Caki2 (cell line): ENCODE measurements around the gene TBX1. TPM values are rescaled to one million over a fixed set of nuclear protein-coding genes. Genes with fewer than 3 reads are reported as not detected.
"Not testable (repeated sequence)": the region's sequence is repeated elsewhere in the genome, so short reads cannot be mapped to it uniquely, and the experiment has no call there.

ENCODE experiments used
- DNase-seq: peaks from one replicate; pipeline ENCODE4 v3.0.0-alpha.2; 2015; ENCODE audit warnings: low read depth
- in situ Hi-C: cut with HindIII; loops from 2 replicates; pipeline ENCODE4 v1.10.0; 2016; ENCODE audit warnings: low sequenced_read_pairs, low pct_unique_long_range_greater_than_20kb, mixed read lengths
- total RNA-seq: library from RNA; depleted of rRNA; stranded (reverse); fragments of >200 nt; shearing (Covaris generic); gene quantifications from 2 replicates; pipeline ENCODE4 v1.2.3, GENCODE V29; 2014; ENCODE audit warnings: low replicate concordance

Gene TBX1
- total RNA-seq, 1 experiment from 2014 or later = 0.68 TPM

DNA sequence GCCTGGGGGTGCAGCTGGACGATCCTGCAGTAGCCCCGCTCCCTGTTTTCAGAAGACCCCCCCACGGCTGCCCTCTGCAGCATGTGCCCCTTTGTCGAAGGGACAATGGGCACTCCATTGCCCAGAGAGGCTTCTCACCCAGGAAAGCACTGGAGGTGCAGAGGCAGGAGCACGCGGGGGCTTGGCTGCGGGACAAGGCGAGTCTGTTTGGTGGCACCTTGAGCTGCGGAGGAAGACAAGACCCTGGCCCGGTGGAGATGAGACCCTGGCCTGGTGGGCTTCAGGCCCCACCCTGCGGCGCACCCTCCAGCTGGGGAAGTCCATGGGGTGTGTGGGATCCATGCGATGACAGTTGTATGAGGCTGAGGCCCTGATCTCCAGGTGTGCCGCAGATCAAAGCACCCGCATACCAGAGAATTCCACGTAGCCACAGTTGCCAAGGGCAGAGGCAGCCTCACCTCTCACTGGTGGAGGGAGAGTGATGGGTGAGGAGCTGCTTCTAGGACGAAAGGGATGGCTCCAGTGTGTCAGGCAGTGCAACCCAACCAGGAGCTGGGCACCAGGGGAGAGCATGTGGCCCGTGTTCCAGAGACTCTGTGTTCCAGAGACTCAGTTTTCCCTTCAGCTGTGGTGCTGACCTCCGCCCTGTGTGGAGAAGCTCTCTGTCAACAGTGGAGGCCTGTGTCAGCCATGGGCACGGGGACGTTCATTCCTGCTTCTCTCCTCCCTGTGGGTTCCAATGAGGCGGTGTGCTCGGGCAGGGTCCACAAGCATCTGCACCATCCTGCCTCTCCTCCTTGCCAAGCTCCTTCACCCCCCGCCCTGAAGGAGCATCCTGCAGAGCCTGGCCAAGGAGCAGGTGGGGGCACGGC lies 10.0 kb downstream of the TBX1 start:
- in situ Hi-C loops = no loop called here

DNA sequence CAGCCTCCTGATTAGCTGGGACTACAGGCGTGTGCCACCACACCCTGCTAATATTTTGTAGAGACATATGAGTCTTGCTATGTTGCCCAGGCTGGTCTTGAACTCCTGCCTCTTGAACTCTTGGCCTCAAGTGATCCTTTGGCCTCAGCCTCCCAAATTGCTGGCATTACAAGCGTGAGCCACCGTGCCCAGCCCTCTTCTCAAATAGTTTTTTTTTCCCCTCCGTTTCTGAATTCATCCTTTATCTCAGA lies 11.8 kb downstream of the TBX1 start:
- in situ Hi-C loops = no loop called here
- no peak for DNase-seq

More for the DNA sequence above, 10.0 kb downstream of the TBX1 start:
- DNase-seq = no peak

DNA sequence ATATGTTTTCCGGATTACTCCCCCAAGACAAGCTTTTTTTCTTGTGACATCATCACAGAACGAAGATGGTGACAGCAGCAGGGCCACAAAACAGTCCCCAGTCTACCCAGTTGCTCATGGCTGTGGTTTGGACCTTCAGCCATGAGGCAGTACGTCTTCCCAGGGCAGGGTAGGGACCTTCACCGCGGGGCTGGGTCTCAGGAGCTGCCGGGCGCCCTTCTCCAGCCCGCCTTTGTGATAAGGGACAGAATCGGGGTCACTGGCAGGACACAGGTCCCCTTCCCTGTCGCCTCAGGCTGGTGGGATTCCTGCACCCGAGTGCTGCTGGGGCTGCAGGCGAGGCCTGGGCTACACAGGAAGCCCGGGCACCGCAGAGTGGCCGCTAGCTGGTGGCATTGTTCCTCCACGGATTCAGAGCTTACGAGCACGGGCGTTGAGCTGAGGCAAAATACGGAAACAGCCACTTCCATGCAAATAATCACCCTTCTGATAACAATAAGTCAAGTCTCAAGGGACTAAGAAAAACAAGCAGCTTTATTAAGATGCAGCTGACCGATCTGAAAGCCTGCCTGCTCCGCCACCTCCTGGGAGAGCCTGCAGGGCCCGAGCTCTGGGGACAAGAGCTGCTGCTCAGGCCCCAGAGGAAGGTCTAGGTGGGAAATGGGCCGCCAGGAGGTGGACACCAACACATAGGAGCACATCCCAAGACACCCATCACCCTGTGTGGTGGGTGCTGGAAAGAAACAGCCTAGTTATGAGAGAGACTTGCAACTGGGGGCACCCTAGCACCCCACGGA lies 12.3 kb downstream of the TBX1 start:
- in situ Hi-C loops = no loop called here

DNA sequence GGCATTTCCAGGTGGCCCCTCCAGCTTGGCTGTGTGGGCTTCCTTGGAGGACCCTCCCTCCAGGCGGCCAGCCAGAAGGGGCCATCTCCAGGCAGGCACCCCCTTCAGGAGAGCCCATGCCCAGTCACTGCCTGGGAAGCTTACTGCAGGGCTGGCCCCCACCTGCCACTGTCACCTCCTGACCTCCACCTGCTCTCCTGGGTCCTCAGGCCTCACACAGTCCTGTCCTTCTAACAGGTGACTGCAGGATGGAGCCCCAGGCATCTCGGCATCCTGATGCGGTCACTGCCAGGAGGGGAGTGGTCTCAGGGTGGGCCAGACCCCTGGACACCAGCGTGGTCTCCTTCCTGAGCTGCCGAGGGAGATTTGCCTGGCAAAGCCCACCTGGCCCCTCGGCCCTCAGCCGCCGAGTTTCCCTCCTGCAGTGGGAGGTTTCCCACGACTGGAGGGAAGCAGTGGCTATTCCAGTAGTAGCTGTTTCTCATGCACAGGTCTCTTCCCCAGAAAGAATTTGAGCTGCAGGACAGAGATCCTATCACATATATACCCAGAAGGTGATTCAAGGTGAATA lies 13.0 kb downstream of the TBX1 start:
- in situ Hi-C loops = no loop called here
- DNase-seq = no peak

More for the DNA sequence above, 12.3 kb downstream of the TBX1 start:
- no peak for DNase-seq

DNA sequence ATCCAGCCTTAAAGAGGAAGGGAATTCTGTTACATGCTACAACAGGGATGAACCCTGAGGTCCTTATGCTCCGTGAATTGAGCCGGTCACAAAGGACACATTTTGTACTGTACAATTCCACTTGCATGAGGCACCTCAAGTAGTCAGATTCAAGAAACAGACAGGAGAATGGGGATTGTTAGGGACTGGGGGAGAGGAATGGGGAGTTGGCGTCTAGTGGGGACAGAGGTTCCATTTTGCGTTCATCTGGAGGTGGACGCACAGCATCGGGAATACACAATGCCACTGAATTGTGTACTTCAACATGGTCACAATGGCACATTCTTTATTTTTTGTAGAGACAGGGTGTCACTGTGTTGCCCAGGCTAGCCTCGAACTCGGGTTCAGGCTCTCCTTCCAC lies 14.1 kb downstream of the TBX1 start:
- DNase-seq = no peak
- in situ Hi-C loops = no loop called here

DNA sequence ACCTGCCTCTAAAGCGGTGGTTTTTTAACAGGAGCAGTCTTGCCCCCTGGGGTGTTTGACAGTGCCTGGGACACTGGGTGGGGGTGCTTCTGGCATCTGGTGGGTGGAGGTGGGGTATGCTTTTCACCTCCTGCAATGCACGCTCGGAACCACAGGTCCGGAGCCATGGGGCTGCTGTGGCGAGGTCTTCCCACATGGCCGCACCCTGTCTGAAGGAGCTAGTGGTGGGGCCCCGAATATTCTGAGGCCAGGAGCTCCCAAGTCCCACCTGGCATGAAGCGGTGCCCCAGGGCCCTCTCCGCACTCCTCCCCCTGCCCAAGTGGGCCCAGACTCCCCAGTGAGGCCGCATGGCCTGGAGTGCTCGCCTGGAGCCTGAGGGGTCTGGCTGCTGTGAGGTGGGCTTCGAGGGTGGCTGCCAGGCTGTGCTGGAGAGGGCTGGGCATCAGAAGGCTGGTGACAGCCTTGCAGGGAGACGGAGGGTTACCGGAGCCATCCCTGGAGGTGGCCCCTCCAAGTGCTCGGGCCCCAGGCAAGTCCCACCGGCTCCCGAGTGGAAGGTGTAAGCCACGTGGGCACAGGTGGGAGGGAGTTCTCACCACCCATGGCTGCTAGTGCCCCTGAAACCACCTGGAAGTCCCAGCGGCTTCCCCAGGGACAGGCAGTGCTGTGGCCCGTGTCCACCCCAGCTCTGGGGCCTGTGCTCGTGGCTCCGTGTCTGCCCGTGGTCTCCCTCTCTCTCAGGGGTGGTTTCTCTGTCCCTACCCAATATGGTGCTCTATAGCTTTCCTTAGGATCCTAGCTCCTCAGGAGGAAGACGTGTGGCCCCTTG lies 15.1 kb downstream of the TBX1 start:
- in situ Hi-C loops = no loop called here
- no peak for DNase-seq

DNA sequence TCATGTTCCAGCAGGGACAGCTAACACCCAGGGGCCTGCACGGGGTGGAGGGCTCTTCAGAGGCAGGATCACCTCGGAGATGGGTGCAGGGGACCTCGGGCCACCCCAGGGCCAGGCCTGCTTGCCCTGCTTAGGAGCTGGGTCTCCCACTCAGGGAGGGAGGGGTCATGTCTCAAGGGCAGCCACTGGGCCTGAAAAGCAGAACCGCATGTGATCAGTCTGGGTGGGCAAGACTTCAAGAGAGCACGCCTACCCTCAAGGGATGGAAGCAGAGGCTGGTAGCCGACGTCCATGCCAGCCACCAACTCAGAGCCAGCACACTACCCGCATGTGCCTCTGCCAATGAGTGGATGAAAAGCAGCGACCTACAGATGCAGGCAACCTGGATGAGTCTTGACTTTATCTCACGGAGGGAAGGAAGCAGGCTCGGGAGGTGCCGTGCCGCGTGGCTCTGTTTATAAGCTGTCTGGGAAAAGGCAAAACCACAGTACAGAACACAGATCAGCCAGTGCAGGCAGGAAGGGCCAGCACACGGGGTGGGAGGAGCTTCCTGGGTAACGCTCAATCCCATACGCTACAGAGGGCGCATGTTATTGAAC lies 16.0 kb downstream of the TBX1 start:
- in situ Hi-C loops = no loop called here
- no peak for DNase-seq

DNA sequence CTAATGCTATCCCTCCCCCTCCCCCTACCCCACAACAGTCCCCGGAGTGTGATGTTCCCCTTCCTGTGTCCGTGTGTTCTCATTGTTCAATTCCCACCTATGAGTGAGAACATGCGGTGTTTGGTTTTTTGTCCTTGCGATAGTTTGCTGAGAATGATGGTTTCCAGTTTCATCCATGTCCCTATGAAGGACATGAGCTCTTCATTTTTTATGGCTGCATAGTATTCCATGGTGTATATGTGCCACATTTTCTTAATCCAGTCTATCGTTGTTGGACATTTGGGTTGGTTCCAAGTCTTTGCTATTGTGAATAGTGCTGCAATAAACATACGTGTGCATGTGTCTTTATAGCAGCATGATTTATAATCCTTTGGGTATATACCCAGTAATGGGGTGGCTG lies 16.6 kb downstream of the TBX1 start:
- in situ Hi-C loops, DNase-seq: not testable (repeated sequence)

DNA sequence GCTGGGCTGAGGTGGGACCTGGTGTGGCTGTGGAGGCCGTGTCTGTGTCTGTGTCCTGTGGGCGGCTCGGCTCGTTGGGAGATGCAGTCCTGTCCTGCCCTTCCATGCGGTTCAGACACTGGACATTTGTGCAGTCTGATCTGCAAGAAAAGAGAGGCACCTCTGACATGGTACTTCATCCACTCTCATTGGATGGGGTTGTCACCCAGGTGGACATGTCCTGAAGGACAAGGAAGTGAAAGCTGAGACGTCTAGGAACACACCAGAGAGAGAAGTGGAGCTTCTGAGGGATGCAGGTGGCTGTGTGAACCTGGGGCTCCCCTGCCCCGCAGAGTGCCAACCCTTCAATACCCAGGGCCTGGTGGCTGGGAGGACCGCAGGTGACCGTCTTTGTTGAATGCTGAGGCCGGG lies 18.4 kb downstream of the TBX1 start:
- no peak for DNase-seq
- in situ Hi-C loops = no loop called here

DNA sequence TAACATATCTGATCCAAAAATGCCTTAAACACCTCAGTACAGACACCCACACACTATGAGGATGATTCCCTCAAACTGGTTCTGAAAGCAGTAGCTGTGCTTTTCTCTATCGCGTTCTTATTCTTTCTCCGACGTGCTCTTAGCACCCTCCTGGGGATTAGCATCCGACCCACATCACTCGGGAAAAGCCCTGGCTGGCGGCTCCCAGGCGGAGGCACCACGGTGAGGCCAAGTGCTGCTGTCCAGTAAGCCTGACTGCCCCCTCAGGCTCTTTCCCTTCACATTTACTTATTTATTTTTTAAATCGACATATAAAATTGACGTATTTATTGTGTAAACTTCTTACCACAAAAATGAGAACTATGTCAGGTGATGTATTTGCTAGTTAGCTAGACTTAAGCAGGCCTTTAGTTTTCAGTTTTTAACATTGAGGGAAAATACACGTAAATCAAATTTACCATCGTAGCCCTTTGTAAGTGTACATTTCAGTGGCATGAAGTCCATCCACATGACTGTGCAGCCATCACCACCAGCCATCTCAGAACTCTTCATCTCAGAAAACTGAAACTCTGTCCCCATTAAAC lies 19.2 kb downstream of the TBX1 start:
- DNase-seq = no peak
- in situ Hi-C loops = no loop called here

DNA sequence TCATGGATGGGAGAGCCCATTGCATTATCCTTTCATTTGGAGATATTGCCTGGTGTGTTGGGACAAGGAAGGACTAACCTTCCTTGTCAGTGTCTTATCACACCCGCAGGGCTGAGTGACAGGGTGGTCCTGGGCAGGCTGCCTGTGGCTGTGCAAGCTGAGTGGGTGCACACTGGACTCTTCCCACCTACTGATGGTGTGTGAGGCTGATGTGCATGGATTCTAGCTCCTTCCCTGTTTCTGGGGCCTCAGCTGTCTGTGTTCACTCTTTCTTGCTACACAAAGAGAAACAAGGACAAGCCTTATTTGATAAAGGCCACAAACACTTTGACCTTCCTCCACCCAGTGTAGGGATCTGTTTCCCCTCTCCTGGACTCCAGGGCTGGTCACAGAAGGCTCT lies 22.0 kb downstream of the TBX1 start:
- DNase-seq = no peak
- in situ Hi-C loops = no loop called here

DNA sequence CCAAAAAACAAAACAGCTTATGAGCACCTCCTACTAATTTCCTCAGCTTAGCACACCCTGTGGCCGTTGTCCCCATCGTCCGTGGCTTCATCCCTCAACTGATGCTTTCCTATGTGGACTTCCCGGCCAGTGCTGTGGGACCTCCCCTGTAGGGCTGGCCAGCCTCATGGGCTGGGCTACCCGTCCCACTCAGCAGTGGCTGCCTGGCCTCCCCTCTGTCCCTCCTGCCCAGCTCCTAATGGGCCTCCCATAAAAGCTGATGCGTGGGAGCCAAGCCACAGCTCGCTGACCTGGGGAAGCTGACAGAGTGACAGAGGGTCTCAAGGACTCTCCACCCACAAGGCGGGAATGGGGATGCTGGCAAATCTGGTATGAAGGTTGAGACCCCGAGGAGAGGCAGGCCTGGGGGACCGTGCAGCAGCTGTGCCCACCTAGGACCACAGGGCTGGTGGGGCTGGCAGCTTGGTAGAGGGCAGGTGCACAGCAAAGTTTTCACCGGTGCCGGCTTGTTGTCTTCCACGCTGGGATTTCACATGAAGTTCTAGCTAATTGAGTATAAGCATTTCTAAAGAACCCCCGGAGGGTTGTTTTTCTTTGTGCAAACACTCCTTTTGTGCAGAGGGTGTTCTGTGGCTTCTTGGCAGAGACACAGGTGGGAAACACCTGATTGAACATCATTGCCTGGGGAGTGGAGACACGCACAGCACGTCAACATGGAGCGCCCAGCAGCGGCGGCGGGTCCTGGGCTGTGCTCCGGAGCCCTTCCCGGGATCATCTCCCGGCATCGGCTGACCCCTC lies 23.2 kb downstream of the TBX1 start:
- in situ Hi-C loops = no loop called here
- no peak for DNase-seq

DNA sequence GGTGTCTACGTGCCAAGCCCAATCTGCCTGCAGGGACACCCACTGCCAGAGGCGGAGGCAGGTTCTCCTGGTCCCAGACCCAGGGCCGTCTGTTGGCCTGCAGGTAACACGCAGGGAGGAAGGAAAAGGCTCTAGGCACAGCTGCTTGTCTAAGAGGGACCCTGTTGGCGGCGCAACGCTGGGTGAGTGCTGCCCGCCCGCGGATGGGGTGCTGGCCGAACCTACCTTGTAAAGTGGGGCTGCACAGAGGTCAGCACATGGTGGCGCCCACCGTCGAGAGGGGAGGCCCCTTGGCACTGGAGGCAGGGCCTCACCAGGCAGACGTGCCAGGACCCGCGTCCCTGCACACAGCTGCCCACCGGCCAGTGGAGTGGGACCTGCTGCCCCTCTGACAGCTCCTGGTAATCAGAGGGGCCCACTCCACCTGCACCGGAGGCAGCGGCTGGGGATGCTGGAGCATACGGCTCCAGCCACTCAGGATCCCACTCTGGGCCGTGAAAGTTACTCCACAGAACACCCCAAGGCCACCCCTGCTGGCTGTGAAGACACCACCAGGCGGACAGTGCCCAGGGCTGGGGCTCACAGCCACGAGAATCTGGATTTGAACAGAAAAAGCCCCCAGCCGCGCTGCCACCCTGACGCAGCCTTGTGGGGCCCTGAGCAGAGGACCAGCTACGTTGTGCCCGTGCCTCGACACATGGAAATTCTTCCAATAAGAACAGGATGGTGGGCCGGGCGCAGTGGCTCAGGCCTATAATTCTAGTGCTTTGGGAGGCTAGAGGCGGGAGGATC lies 24.0 kb downstream of the TBX1 start:
- in situ Hi-C loops = no loop called here
- no peak for DNase-seq

DNA sequence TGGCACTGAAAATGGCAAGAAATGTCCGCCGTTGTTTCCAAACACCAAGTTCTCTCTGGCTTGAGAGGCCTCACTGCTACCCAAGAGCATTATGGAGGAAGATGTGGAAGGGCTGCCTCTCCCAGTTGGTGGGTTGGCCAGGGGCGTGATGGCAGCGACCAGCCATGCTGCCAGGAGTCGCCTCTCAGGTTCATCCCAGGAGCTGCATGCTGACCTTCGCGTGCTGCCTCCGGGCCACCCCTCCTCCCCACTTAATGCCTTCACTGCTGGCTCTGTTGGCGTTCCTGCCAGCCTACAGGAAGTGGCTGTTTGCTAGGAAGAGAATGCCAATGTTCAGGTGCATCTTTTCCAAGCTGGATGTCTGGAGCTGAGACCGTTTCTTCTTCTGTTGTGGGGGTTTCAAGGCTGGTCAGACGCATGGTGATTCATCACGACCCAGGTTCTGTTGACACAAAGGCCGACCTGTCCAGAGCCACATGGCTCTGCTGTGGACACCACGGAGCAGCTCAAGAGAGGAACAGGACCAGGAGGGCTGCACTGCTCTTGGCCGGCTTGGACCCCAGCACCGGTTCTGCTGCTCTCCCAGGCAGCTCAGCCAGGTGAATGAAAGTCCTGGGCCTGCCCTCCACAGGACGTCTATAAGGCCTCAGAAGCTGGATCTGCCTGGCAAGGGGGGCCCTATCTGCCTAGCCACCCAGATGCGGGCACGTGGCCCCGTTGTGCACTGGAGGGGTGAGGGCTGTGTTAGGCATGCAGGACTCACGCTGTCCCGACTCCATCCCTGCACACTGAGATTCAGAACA lies 25.1 kb downstream of the TBX1 start:
- in situ Hi-C loops = no loop called here
- no peak for DNase-seq

DNA sequence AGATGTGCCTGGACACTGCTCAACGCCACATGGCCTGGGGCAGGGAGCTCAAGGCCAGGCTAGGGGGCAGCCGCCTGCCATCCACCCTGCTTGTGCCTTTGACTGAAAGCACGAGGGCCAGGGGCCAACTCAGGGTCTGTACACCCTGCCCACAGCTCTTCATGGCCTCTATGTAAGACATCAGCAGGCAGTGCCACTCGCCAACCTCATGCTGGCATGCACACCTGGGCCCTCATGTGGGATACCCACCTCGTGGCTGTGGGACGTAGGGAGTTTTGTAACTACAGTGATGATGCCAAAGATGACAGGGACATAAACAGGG lies 25.6 kb downstream of the TBX1 start:
- in situ Hi-C loops = no loop called here
- no peak for DNase-seq
